ENCODE results near the gene FAM131B.

Gene FAM131B

GRCh38 chr7:143325240-143325639 is 37.3 kb downstream of the FAM131B start:
- no peak for DNase-seq (ENCODE audit: low spot score)
- FAIRE-seq = no peak

- FAIRE-seq (no peak), DNase-seq (ENCODE audit: low spot score) (no peak)
Measured at GRCh38 chr7:143323653-143324052, 38.9 kb downstream of the FAM131B start.

- FAIRE-seq (no peak), DNase-seq (ENCODE audit: low spot score) (no peak)
Measured at GRCh38 chr7:143322760-143323633, 39.5 kb downstream of the FAM131B start.

GRCh38 chr7:143321734-143322133 is 40.8 kb downstream of the FAM131B start:
- FAIRE-seq (no peak), DNase-seq (ENCODE audit: low spot score) (no peak)

GRCh38 chr7:143321242-143321641 is 41.3 kb downstream of the FAM131B start:
- DNase-seq (ENCODE audit: low spot score) = no peak
- FAIRE-seq = no peak

GRCh38 chr7:143320620-143321019 is 41.9 kb downstream of the FAM131B start:
- DNase-seq (ENCODE audit: low spot score) (no peak), FAIRE-seq (no peak)

GRCh38 chr7:143318661-143319060 is 43.9 kb downstream of the FAM131B start:
- no peak for DNase-seq (ENCODE audit: low spot score)
- FAIRE-seq = no peak

- FAIRE-seq (no peak), DNase-seq (ENCODE audit: low spot score) (no peak)
Measured at GRCh38 chr7:143316492-143316891, 46.0 kb downstream of the FAM131B start.

- no peak for FAIRE-seq
- no peak for DNase-seq (ENCODE audit: low spot score)
Measured at GRCh38 chr7:143315776-143316175, 46.7 kb downstream of the FAM131B start, which contains the start of gene CLCN1. TSS of gene CLCN1 (plus strand) at chr7:143316111. CDS start at chr7:143316213, 102 bp downstream.

GRCh38 chr7:143314127-143314526 is 48.4 kb downstream of the FAM131B start:
- DNase-seq (ENCODE audit: low spot score) (no peak), FAIRE-seq (no peak)

- DNase-seq (ENCODE audit: low spot score) (no peak), FAIRE-seq (no peak)
Measured at GRCh38 chr7:143308632-143309031, 53.9 kb downstream of the FAM131B start.

GRCh38 chr7:143305423-143306070 is 57.0 kb downstream of the FAM131B start:
- FAIRE-seq = no peak
- DNase-seq (ENCODE audit: low spot score) = peak; percentile 40

- DNase-seq (ENCODE audit: low spot score) (no peak), FAIRE-seq (no peak)
Measured at GRCh38 chr7:143304938-143305337, 57.6 kb downstream of the FAM131B start.

GRCh38 chr7:143303733-143304132 is 58.8 kb downstream of the FAM131B start:
- DNase-seq (ENCODE audit: low spot score) = no peak
- FAIRE-seq = no peak
